ENCODE measurements around the gene FBXO42.
"Not testable (repeated sequence)": the region's sequence is repeated elsewhere in the genome, so short reads cannot be mapped to it uniquely, and the experiment has no call there.

The FBXO42 gene

GRCh38 chr1:16258591-16259135 lies 93.6 kb downstream of the FBXO42 start:
- DNase-seq, result no peak

- DNase-seq, result no peak
These were observed 94.3 kb downstream of the FBXO42 start for GRCh38 chr1:16257968-16258367.

GRCh38 chr1:16257556-16257955 lies 94.7 kb downstream of the FBXO42 start:
- not testable (repeated sequence) for DNase-seq

- no peak for DNase-seq
These were observed 95.8 kb downstream of the FBXO42 start for GRCh38 chr1:16256478-16256877.

GRCh38 chr1:16254263-16254928 lies 97.9 kb downstream of the FBXO42 start:
- no peak for DNase-seq

GRCh38 chr1:16253332-16253922 lies 98.9 kb downstream of the FBXO42 start:
- no peak for DNase-seq

- DNase-seq, result no peak
These were observed 99.4 kb downstream of the FBXO42 start for GRCh38 chr1:16252912-16253311.

GRCh38 chr1:16251381-16251780 lies 100.9 kb downstream of the FBXO42 start:
- DNase-seq, result no peak

GRCh38 chr1:16250524-16251251 lies 101.6 kb downstream of the FBXO42 start:
- DNase-seq, result no peak

- no peak for DNase-seq
These were observed 102.6 kb downstream of the FBXO42 start for GRCh38 chr1:16249596-16250241.

- DNase-seq, result no peak
These were observed 103.4 kb downstream of the FBXO42 start for GRCh38 chr1:16248603-16249516.

GRCh38 chr1:16248007-16248436 lies 104.3 kb downstream of the FBXO42 start:
- no peak for DNase-seq

GRCh38 chr1:16247441-16247840 lies 104.8 kb downstream of the FBXO42 start:
- no peak for DNase-seq

GRCh38 chr1:16246961-16247360 lies 105.3 kb downstream of the FBXO42 start:
- DNase-seq, result no peak

GRCh38 chr1:16246239-16246638 lies 106.0 kb downstream of the FBXO42 start:
- DNase-seq, result not testable (repeated sequence)

- no peak for DNase-seq
These were observed 106.6 kb downstream of the FBXO42 start for GRCh38 chr1:16245476-16246196.

- no peak for DNase-seq
These were observed 107.5 kb downstream of the FBXO42 start for GRCh38 chr1:16244650-16245285.

GRCh38 chr1:16243936-16244649 lies 108.2 kb downstream of the FBXO42 start:
- DNase-seq, result peak; percentile 43

GRCh38 chr1:16243215-16243610 lies 109.1 kb downstream of the FBXO42 start:
- DNase-seq, result no peak

- DNase-seq, result no peak
These were observed 109.6 kb downstream of the FBXO42 start for GRCh38 chr1:16242556-16243214.
